GM23338 (cell line): ENCODE results near the gene KNL1. TPM values are rescaled to one million over a fixed set of nuclear protein-coding genes. Genes with fewer than 3 reads are reported as not detected.

Source experiments
- ATAC-seq: fragments of 200-7000 bp; cut with Tn5 transposase; 3 replicates; pipeline ENCODE4 v1.9.1; 2020
- DNase-seq: peaks from one replicate; pipeline ENCODE4 v3.0.0-alpha.2; 2015; ENCODE audit warnings: low spot score
- H2AFZ ChIP-seq: fragments of 200-600 bp; sonication (generic); 2 replicates; pipeline ENCODE4 v1.8.0; 2016; ENCODE audit warnings: antibody characterized with exemption, mild to moderate bottlenecking, moderate library complexity
- H3F3A ChIP-seq: fragments of 200-600 bp; sonication (generic); replicated peaks from 2 replicates; pipeline ENCODE4 v1.8.0; 2017; ENCODE audit warnings: antibody characterized with exemption, mixed run types, low read depth
- H3K27ac ChIP-seq: fragments of 200-600 bp; sonication (generic); 2 replicates; pipeline ENCODE4 v1.6.1; 2016; ENCODE audit warnings: low read depth
- H3K27me3 ChIP-seq: fragments of 200-600 bp; sonication (generic); 2 replicates; pipeline ENCODE4 v1.8.0; 2016; ENCODE audit warnings: mild to moderate bottlenecking, mixed run types, moderate library complexity; ENCODE audit not compliant: insufficient read depth
- H3K36me3 ChIP-seq: fragments of 200-600 bp; sonication (generic); 2 replicates; pipeline ENCODE4 v1.8.0; 2016; ENCODE audit warnings: mild to moderate bottlenecking; ENCODE audit not compliant: insufficient read depth
- H3K4me1 ChIP-seq: fragments of 200-600 bp; sonication (generic); 2 replicates; pipeline ENCODE4 v1.8.0; 2016; ENCODE audit warnings: mild to moderate bottlenecking, moderate library complexity; ENCODE audit not compliant: insufficient read depth
- H3K4me2 ChIP-seq: fragments of 200-600 bp; sonication (generic); 2 replicates; pipeline ENCODE4 v1.7.1; 2017; ENCODE audit warnings: mixed run types
- H3K4me3 ChIP-seq: fragments of 200-600 bp; sonication (generic); 2 replicates; pipeline ENCODE4 v1.6.1; 2016; ENCODE audit warnings: mixed run types
- H3K79me2 ChIP-seq: fragments of 200-600 bp; sonication (generic); replicated peaks from 2 replicates; pipeline ENCODE4 v1.8.0; 2017; ENCODE audit warnings: mild to moderate bottlenecking; ENCODE audit not compliant: insufficient read depth
- H3K9me2 ChIP-seq: fragments of 200-600 bp; sonication (generic); 2 replicates; pipeline ENCODE4 v1.8.0; 2017; ENCODE audit not compliant: insufficient read depth
- H4K20me1 ChIP-seq: fragments of 200-600 bp; sonication (generic); replicated peaks from 2 replicates; pipeline ENCODE4 v1.8.0; 2017; ENCODE audit warnings: mild to moderate bottlenecking; ENCODE audit not compliant: insufficient read depth
- H3K27ac Mint-ChIP-seq: 2 replicates; pipeline ENCODE4 v1.8.0; 2020; ENCODE audit warnings: inconsistent platforms, mild to moderate bottlenecking, moderate library complexity, mixed read lengths
- H3K27me3 Mint-ChIP-seq: 3 replicates; pipeline ENCODE4 v1.8.0; 2022; ENCODE audit warnings: low read depth, mild to moderate bottlenecking, moderate library complexity, mixed read lengths, inconsistent platforms; ENCODE audit not compliant: insufficient read depth, poor library complexity
- H3K36me3 Mint-ChIP-seq: 3 replicates; pipeline ENCODE4 v1.8.0; 2021; ENCODE audit warnings: low read depth, mild to moderate bottlenecking, inconsistent platforms, moderate library complexity, mixed read lengths
- H3K4me1 Mint-ChIP-seq: 3 replicates; pipeline ENCODE4 v1.8.0; 2020; ENCODE audit warnings: mild to moderate bottlenecking, inconsistent platforms, mixed read lengths
- H3K4me3 Mint-ChIP-seq: 3 replicates; pipeline ENCODE4 v1.8.0; 2021; ENCODE audit warnings: moderate library complexity, mild to moderate bottlenecking, inconsistent platforms, mixed read lengths
- H3K9me3 Mint-ChIP-seq: 3 replicates; pipeline ENCODE4 v1.8.0; 2020; ENCODE audit warnings: moderate library complexity, mild to moderate bottlenecking, inconsistent platforms, mixed read lengths
- ETS1 ChIP-seq: IDR thresholded peaks from 2 replicates; pipeline ENCODE4 v1.6.1; 2016; ENCODE audit warnings: antibody characterized with exemption
- EZH2 ChIP-seq: fragments of 200-600 bp; sonication (generic); IDR thresholded peaks from one replicate; pipeline ENCODE4 v1.8.0; 2017; ENCODE audit warnings: antibody characterized with exemption, mild to moderate bottlenecking, low read depth; ENCODE audit not compliant: unreplicated experiment
- JUNB ChIP-seq: IDR thresholded peaks from one replicate; pipeline ENCODE4 v1.6.1; 2016; ENCODE audit warnings: antibody characterized with exemption; ENCODE audit not compliant: unreplicated experiment
- REST ChIP-seq: IDR thresholded peaks from one replicate; pipeline ENCODE4 v1.6.1; 2018; ENCODE audit warnings: antibody characterized with exemption; ENCODE audit not compliant: unreplicated experiment
- STAT1 ChIP-seq: IDR thresholded peaks from one replicate; pipeline ENCODE4 v1.6.1; 2016; ENCODE audit warnings: antibody characterized with exemption; ENCODE audit not compliant: unreplicated experiment
- ZNF331 ChIP-seq: fragments of 250-450 bp; sonication (Bioruptor Pico); IDR thresholded peaks from 2 replicates; pipeline ENCODE4 v1.5.0; 2020; ENCODE audit warnings: low read depth, mild to moderate bottlenecking, moderate library complexity
- polyA plus RNA-seq: library from polyadenylated mRNA; unstranded; fragments of >200 nt; fragmentation: Nextera tagmentation; extraction: Ambion mirVana; gene quantifications from 2 replicates; pipeline ENCODE4 v1.2.1, GENCODE V29; 2016
- total RNA-seq: library from RNA; depleted of rRNA; stranded (reverse); fragments of >200 nt; shearing (Covaris generic); gene quantifications from 2 replicates; pipeline ENCODE4 v1.2.3, GENCODE V29; 2014

Gene KNL1
- total and polyA plus RNA-seq, 2 experiments from 2014 or later: 16.7 to 43.2 TPM

DNA sequence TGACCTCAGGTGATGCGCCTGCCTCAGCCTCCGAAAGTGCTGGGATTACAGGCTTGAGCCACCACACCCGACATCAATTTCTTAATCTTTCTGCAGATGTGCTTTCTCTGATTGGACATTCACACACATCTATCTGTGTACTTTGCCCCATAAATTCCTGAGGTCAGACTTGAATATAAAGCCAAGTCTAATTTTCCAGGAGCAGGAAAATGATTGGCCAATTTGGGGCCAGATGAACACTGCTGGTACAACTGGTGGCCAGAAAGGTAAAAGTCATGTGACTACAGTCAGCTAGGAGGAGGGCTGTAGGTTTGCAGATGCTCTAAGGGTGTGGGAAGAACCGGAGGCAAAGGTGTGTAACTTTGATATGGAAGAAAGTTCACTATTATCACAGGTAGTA, 97.7 kb downstream of the KNL1 start:
- H3K4me2 ChIP-seq: no peak overlapping the region

More for the DNA sequence above, 97.7 kb downstream of the KNL1 start:
- no peak for TF ChIP-seq STAT1
- TF ChIP-seq EZH2: no peak
- TF ChIP-seq REST: no peak
- TF ChIP-seq ZNF331 (CRISPR knock-in tag): no peak
- no peak for TF ChIP-seq ETS1
- TF ChIP-seq JUNB: no peak
- H3K4me1 ChIP-seq: peaks cover 7% of the 10 kb centered on the region; the same call in 1 of the 2 replicates
- no peaks in the 10 kb centered on the region for H4K20me1 ChIP-seq
- no peak for ATAC-seq
- DNase-seq: no peak
- Mint-ChIP-seq H3K9me3 (0 out of 3 replicates have a peak, but pooled peaks cover 2% of the 10 kb centered on the region), H3K27me3 (peaks cover 13% of the 10 kb centered on the region), H3K36me3 (peaks cover 12% of the 10 kb centered on the region), H3K27ac (no peak overlapping the region), H3K4me3 (no peak overlapping the region), H3K4me1 (peaks cover 16% of the 10 kb centered on the region)
- no peak overlapping the region for H2AFZ ChIP-seq
- H3K27me3 ChIP-seq: no peaks in the 10 kb centered on the region
- H3F3A ChIP-seq: peaks cover 15% of the 10 kb centered on the region
- H3K36me3 ChIP-seq: no peaks in the 10 kb centered on the region; the same call in 1 of the 2 replicates
- H3K79me2 ChIP-seq: peaks cover 12% of the 10 kb centered on the region
- no peak overlapping the region for H3K4me3 ChIP-seq
- H3K27ac ChIP-seq: no peak overlapping the region
- no peaks in the 10 kb centered on the region for H3K9me2 ChIP-seq
